H1 (cell line): ENCODE results near the gene CCR8. TPM values are rescaled to one million over a fixed set of nuclear protein-coding genes. Genes with fewer than 3 reads are reported as not detected.
A peak's percentile ranks its signal among the peaks of the same experiment; 100 is the strongest.

Experiments
- CTCF ChIA-PET: fragments of 300-600 bp; sonication (Branson Sonifier 250); formaldehyde crosslinking; loops from one replicate; lab custom pipeline; 2021; ENCODE audit not compliant: partially characterized antibody; lab: Charles Lee
- POLR2A ChIA-PET: fragments of 300-600 bp; sonication (Branson Sonifier 250); formaldehyde crosslinking; loops from one replicate; lab custom pipeline; 2021; ENCODE audit warnings: inconsistent platforms; ENCODE audit not compliant: partially characterized antibody; lab: Charles Lee
- DNase-seq, 2 experiments: peaks; one replicate each; pipeline versions ENCODE4 v3.0.0 to v3.0.0-alpha.2; 2010 to 2022; ENCODE audit warnings: low spot score in 2 of 2, low read depth in 1 of 2, mixed read lengths in 1 of 2
- FAIRE-seq: peaks from 2 replicates; lab custom pipeline; 2011; peaks lifted over from hg19 to GRCh38; lab: Jason Lieb, UNC
- H2AFZ ChIP-seq: 2 replicates; pipeline ENCODE4 v1.8.1; 2012; ENCODE audit warnings: low read length, inconsistent platforms
- H2AK5ac ChIP-seq: 2 replicates; pipeline ENCODE4 v1.6.1; 2013; ENCODE audit warnings: low read depth, low read length
- H2BK120ac ChIP-seq: replicated peaks from 2 replicates; pipeline ENCODE3; 2013; ENCODE audit warnings: low read depth, low read length, inconsistent platforms
- H2BK12ac ChIP-seq: 2 replicates; pipeline ENCODE4 v1.6.1; 2013; ENCODE audit warnings: low read depth, low read length
- H2BK15ac ChIP-seq: 2 replicates; pipeline ENCODE4 v1.6.1; 2013; ENCODE audit warnings: low read length
- H2BK20ac ChIP-seq: 2 replicates; pipeline ENCODE4 v1.6.1; 2013; ENCODE audit warnings: low read length
- H2BK5ac ChIP-seq: 2 replicates; pipeline ENCODE4 v1.6.1; 2013; ENCODE audit warnings: low read depth, low read length
- H3K14ac ChIP-seq: 2 replicates; pipeline ENCODE4 v1.6.1; 2013; ENCODE audit warnings: inconsistent platforms; ENCODE audit not compliant: insufficient read length
- H3K18ac ChIP-seq: 2 replicates; pipeline ENCODE4 v1.6.1; 2013; ENCODE audit warnings: low read length; ENCODE audit errors: extremely low read depth
- H3K23ac ChIP-seq: 2 replicates; pipeline ENCODE4 v1.6.1; 2013; ENCODE audit warnings: inconsistent platforms; ENCODE audit not compliant: insufficient read length
- H3K23me2 ChIP-seq: 2 replicates; pipeline ENCODE4 v1.6.1; 2013; ENCODE audit warnings: low read depth, low read length
- H3K27ac ChIP-seq: 2 replicates; pipeline ENCODE4 v1.6.1; 2011; ENCODE audit warnings: low read depth, low read length, inconsistent platforms
- H3K27me3 ChIP-seq, 4 experiments: replicated peaks in 1 of 4; 1 replicate in 1 of 4; 2 replicates in 3 of 4; pipeline versions ENCODE4 v1.6.1 to v1.8.1; 2011 to 2013; ENCODE audit warnings: low read length in 3 of 4, mild to moderate bottlenecking in 3 of 4, inconsistent platforms in 2 of 4, mixed read lengths in 2 of 4, moderate library complexity in 1 of 4; ENCODE audit not compliant: control insufficient read depth in 3 of 4, insufficient read depth in 3 of 4; ENCODE audit errors: extremely low read depth in 1 of 4
- H3K36me3 ChIP-seq, 4 experiments: 2 replicates each; pipeline versions ENCODE4 v1.6.1 to v1.8.1; 2011 to 2013; ENCODE audit warnings: mild to moderate bottlenecking in 4 of 4, low read length in 3 of 4, moderate library complexity in 2 of 4, control low read depth in 1 of 4, inconsistent platforms in 1 of 4; ENCODE audit not compliant: insufficient read depth in 4 of 4, control insufficient read depth in 2 of 4
- H3K4ac ChIP-seq: replicated peaks from 2 replicates; pipeline ENCODE3; 2013; ENCODE audit warnings: low read length, low read depth, mixed read lengths, inconsistent platforms; ENCODE audit not compliant: insufficient read length
- H3K4me1 ChIP-seq, 4 experiments: replicated peaks in 1 of 4; 1 replicate in 1 of 4; 2 replicates in 3 of 4; pipeline versions ENCODE4 v1.6.1 to v1.8.1; 2011 to 2013; ENCODE audit warnings: low read length in 3 of 4, inconsistent platforms in 2 of 4, mixed read lengths in 1 of 4; ENCODE audit not compliant: insufficient read depth in 4 of 4, control insufficient read depth in 3 of 4
- H3K4me2 ChIP-seq, 2 experiments: 2 replicates each; pipeline versions ENCODE4 v1.6.1 to v1.8.1; 2011 to 2013; ENCODE audit warnings: low read depth in 2 of 2, low read length in 2 of 2, control low read depth in 1 of 2, inconsistent platforms in 1 of 2, mild to moderate bottlenecking in 1 of 2; ENCODE audit not compliant: insufficient read depth in 1 of 2
- H3K4me3 ChIP-seq, 4 experiments: fragments of 200-600, 300-600 bp in 1 of 4; sonication (generic), shearing (Covaris generic), sonication (Bioruptor Twin) in 1 of 4; 2 replicates each; pipeline versions ENCODE4 v1.5.1 to v1.8.1; 2011 to 2016; ENCODE audit warnings: low read length in 4 of 4, low read depth in 3 of 4, control low read depth in 2 of 4, inconsistent platforms in 2 of 4, mild to moderate bottlenecking in 2 of 4, mixed read lengths in 1 of 4, moderate library complexity in 1 of 4; ENCODE audit not compliant: insufficient read depth in 2 of 4; ENCODE audit errors: extremely low read depth in 1 of 4
- H3K56ac ChIP-seq: replicated peaks from 2 replicates; pipeline ENCODE3; 2013; ENCODE audit warnings: low read depth, mild to moderate bottlenecking, mixed read lengths, low read length, inconsistent platforms; ENCODE audit not compliant: insufficient read length
- H3K79me1 ChIP-seq: 2 replicates; pipeline ENCODE4 v1.6.1; 2013; ENCODE audit warnings: low read depth, low read length, control low read depth
- H3K79me2 ChIP-seq, 2 experiments: 2 replicates each; pipeline versions ENCODE4 v1.6.1 to v1.8.1; 2012 to 2013; ENCODE audit warnings: low read length in 2 of 2, mild to moderate bottlenecking in 2 of 2, inconsistent platforms in 1 of 2; ENCODE audit not compliant: insufficient read depth in 2 of 2, control insufficient read depth in 1 of 2
- H3K9ac ChIP-seq, 4 experiments: replicated peaks in 1 of 4; 1 replicate in 1 of 4; 2 replicates in 3 of 4; pipeline versions ENCODE4 v1.6.1 to v1.8.1; 2011 to 2013; ENCODE audit warnings: low read depth in 3 of 4, low read length in 3 of 4, control low read depth in 2 of 4, mild to moderate bottlenecking in 2 of 4, moderate library complexity in 2 of 4, inconsistent platforms in 1 of 4; ENCODE audit errors: extremely low read depth in 1 of 4
- H3K9me3 ChIP-seq, 2 experiments: 2 replicates each; pipeline versions ENCODE4 v1.6.1 to v1.8.1; 2012 to 2013; ENCODE audit warnings: mild to moderate bottlenecking in 2 of 2, moderate library complexity in 2 of 2, control low read depth in 1 of 2, inconsistent platforms in 1 of 2, low read depth in 1 of 2, low read length in 1 of 2, mixed read lengths in 1 of 2; ENCODE audit not compliant: insufficient read depth in 2 of 2
- H4K20me1 ChIP-seq, 2 experiments: replicated peaks in 1 of 2; 2 replicates each; pipeline versions ENCODE3 to v1.8.1; 2011 to 2013; ENCODE audit warnings: inconsistent platforms in 2 of 2, low read length in 2 of 2, mild to moderate bottlenecking in 1 of 2; ENCODE audit not compliant: insufficient read depth in 2 of 2, control insufficient read depth in 1 of 2
- H4K5ac ChIP-seq: 2 replicates; pipeline ENCODE4 v1.6.1; 2013; ENCODE audit warnings: low read length, low read depth, mixed read lengths, inconsistent platforms; ENCODE audit not compliant: insufficient read length
- H4K8ac ChIP-seq: 2 replicates; pipeline ENCODE4 v1.8.0; 2013; ENCODE audit warnings: mild to moderate bottlenecking, moderate library complexity, low read length, inconsistent platforms; ENCODE audit not compliant: insufficient read depth; ENCODE audit errors: extremely low read depth
- H4K91ac ChIP-seq: replicated peaks from 2 replicates; pipeline ENCODE3; 2013; ENCODE audit warnings: low read length, mixed read lengths, inconsistent platforms; ENCODE audit not compliant: insufficient read length
- KDM4A ChIP-seq: IDR thresholded peaks from one replicate; pipeline ENCODE4 v1.7.1; 2012; ENCODE audit warnings: low read depth, mild to moderate bottlenecking, moderate library complexity, low read length, inconsistent platforms; ENCODE audit not compliant: severe bottlenecking
- WGBS, 2 experiments: shearing (Covaris generic) in 1 of 2; methylation state at CpG; one replicate each; pipeline versions ENCODE4 v1.1.6 to v1.1.7; 2013 to 2015; ENCODE audit warnings: low lambda C conversion rate in 2 of 2, mixed read lengths in 2 of 2, inconsistent platforms in 1 of 2, low coverage in 1 of 2, missing lambda C conversion rate in 1 of 2; ENCODE audit not compliant: insufficient replicate concordance in 2 of 2, insufficient coverage in 1 of 2, insufficient read length in 1 of 2; ENCODE audit errors: extremely low coverage in 1 of 2, missing lambda C conversion rate in 1 of 2; 5-methylcytosine and 5-hydroxymethylcytosine counted together
- polyA plus RNA-seq, 7 experiments: library from polyadenylated mRNA; depleted of rRNA in 3 of 7; stranded (reverse) in 5 of 7; unstranded in 2 of 7; fragments of >200 nt in 5 of 7; fragments of 200-250 nt in 2 of 7; gene quantifications; 1 replicate in 5 of 7; 2 replicates in 1 of 7; 4 replicates in 1 of 7; pipeline versions ENCODE4 v1.2.1 to v1.2.3, GENCODE V29; 2011 to 2013; ENCODE audit warnings: missing spikeins in 2 of 7, mixed read lengths in 2 of 7
- total RNA-seq: library from RNA; stranded (reverse); fragmentation: NEBNext Ultra II Directional; extraction: Animal tissue kit (Norgen Biotek cat#: 25700); gene quantifications from 2 replicates; pipeline ENCODE4 v1.2.1, GENCODE V29; 2021

CCR8 gene
- total and polyA plus RNA-seq, 2 of the 8 experiments (the other 6 are each of a cell fraction or from before 2014, with no cell fraction given), result 0.35 TPM; not detected in 1

- Histone ChIP-seq H3K36me3 (no peaks in the 10 kb centered on the region), H3K27ac (no peak within 1 kb of the TSS), H4K20me1 (no peaks in the 10 kb centered on the region), H2BK120ac (no peak within 1 kb of the TSS), H2BK5ac (no peak within 1 kb of the TSS), H4K91ac (no peak within 1 kb of the TSS), H3K9ac (no peak within 1 kb of the TSS), H3K9me3 (no peaks in the 10 kb centered on the region), H3K4me3 (no peak within 1 kb of the TSS), H3K23ac (no peak within 1 kb of the TSS), H2BK20ac (no peak within 1 kb of the TSS), H3K14ac (no peak within 1 kb of the TSS), H3K18ac (no peak within 1 kb of the TSS), H4K5ac (no peak within 1 kb of the TSS), H3K4me1 (peaks cover 0 to 3% (median 0%) of the 10 kb centered on the region in 4 experiments; a peak in 1 of 7 replicates), H3K4ac (no peak within 1 kb of the TSS), H4K8ac (peak within 1 kb of the TSS; percentile 2; the same call in 1 of the 2 replicates), H2BK15ac (no peak within 1 kb of the TSS), H3K23me2 (no peaks in the 10 kb centered on the region), H3K27me3 (no peaks in the 10 kb centered on the region), H2BK12ac (no peak within 1 kb of the TSS), H3K4me2 (no peak within 1 kb of the TSS), H2AFZ (no peak within 1 kb of the TSS), H3K79me1 (no peaks in the 10 kb centered on the region), H3K79me2 (no peaks in the 10 kb centered on the region), H2AK5ac (no peak within 1 kb of the TSS), H3K56ac (no peak within 1 kb of the TSS)
- FAIRE-seq (no peak), DNase-seq (no peak)
- WGBS, 2 experiments, result 64% methylated on average over 5 of the region's 5 CpGs; no CpG with 5 or more reads in 1 of the 2 experiments
- CTCF ChIA-PET, result interaction anchor here (0.7 to 30.1 kb wide), 11 partner anchors 8 to 177 kb away, joined by 3 to 767 read pairs (median 5); partner anchors contain the start of gene XIRP1
- POLR2A ChIA-PET, result no interaction called here
- no peak for TF ChIP-seq KDM4A
Observed at GRCh38 chr3:39279745-39280517, 49.6 kb upstream of the CCR8 start, which contains the start of gene CX3CR1. CX3CR1 (minus strand) TSS chr3:39280036; CDS start chr3:39266509, 13,527 bp downstream.
